NCI-H2171 treated with DMSO at 0.1 percent for 48 hours (cell line): ENCODE results near the gene FAM50B.

Experiments
- DNase-seq: peaks from one replicate; lab custom pipeline; 2025; lab: John Stamatoyannopoulos, UW

Gene FAM50B

DNA sequence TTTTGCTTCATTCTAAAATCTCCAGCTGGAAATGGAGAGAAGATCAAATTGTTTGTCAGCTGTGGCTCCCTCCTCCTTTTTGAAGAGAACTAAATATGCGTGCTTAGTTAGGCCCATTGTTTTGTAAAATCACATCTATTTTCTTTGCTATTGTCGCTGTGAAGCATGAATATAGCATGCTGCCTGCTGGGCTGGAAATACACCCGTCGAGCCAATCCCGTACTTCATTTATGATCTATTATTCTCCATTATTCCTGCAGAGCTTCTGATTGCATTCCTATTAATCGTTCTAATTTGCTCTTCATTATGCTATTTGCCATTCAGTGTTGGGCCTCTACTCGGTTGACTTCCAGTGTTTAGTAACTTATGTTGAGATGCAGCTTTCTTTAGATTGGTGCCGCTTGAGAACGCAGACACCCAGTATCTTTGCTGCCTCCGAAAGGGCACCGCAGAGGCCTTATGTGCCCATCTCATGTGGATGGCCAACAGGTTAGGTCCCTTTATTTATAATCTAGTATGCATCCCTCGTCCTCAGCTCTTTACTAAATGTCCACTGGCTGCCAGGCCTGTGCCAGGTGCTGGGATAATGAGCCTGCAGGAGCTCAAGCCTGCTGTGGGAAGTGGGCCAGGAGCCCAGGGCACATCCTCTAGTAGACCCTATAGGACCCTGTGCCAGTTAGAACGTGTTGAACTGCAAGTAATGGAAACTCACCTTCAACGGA lies 45.6 kb downstream of the FAM50B start:
- no peak for DNase-seq

DNA sequence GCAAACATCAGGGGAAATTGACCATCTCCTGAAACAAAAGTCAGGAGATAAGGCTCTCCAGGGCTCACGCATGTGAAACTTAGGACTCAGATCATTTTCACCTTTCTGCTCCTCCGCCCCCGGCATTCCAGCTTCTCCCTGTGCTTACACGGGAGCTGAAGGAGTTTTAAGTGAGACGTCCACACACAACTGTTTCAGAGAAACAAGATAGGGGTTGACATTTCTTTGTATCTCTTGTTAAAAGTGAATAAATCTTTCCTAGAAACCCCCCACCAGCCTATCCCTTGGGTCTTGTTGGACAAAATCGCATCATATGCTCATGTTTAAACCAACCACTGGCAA lies 46.1 kb downstream of the FAM50B start:
- DNase-seq: no peak

DNA sequence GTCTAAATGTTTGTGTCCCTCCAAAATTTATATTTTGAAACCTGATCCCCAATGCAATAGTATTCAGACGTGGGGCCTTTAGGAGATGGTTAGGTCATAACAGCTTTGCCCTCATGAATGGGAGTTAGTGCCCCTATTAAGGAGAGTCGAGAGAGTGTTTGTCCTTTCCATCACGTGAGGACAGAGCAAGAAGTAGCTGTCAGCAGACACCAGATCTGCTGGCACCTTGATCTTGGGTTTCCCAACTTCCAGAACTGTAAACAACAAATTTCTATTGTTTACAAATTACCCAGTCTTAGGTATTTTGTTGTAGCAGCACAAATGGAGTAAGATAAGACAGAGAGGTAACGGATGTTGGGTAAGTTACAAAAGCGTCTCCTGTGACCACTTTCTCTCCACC lies 46.6 kb downstream of the FAM50B start:
- DNase-seq: no peak

DNA sequence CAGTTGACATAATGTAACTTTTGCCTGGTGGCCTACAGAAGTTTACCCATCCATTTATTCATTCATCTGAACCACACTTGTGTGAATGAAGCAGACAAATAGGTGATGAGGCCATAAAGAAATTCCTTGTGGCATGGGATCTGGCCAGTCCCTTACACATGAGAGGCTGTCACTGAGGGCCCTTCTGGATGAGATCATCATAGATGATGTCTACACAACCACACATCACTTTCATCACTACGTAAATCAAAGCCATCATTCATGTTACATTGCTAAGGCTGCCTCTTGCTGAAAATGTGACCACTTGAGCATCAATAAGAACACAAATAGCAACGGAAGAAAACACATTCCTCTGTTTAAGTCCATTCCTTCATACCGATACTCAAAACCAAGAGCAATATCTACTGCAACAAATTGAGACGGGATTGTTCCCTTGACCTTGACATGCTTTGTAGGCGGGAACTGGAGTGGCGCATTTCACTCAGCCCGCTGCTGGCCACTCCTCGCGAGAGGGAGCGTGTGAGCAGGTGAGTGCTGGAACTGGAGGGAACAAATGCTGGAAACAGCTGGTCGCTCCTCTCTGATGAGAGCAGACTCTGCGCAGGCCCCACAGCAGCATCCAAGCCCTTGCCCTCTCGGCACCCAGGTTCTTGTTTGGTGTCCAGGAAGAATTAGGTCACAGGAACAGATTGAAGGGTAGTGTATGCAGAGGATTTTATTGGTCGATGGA lies 49.3 kb downstream of the FAM50B start:
- DNase-seq: no peak

DNA sequence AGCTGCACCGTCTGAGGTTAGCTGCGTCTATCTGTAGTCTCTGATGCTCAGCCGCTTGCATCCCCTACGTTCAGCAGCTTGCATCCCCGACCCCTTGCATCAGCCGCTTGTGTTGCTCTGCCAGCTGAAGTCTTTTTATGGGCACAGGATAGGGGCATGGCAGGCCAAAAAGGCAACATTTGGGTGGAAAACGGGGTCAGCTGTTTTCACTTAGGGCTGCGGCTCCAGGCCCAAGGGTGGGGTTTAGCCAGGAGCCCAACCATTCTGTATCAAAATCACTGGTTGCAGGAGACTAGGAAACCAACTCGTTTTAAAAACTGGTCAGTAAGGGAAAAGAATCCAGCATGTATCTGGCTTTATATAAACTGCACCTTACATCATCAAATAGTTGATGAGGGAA lies 49.9 kb downstream of the FAM50B start:
- no peak for DNase-seq

DNA sequence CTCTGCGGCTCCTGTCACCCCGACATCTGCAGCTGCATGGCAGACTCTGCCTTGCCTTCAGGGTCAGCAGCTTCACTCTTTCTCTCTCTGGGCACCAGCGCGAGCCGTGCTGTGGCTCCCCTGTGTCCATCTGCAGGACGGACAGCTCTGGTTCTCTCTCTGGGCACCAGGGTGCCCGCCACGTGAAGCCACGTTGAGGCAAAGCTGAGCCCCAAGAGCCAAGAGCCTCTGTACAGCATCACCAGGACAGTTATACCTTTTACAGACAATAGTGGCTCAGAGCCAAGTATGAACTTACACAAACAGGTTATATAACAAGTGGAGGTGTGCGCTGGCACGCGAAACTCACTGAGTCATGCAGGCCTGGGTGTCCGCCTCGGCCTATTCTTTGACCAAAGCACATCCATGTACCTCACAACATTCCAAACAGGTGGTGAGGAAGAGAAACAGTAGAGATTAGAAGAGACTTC lies 50.8 kb downstream of the FAM50B start:
- peak; percentile 71 for DNase-seq
